ENCODE results near the gene MAST4.

MAST4 gene

GRCh38 chr5:66874004-66874403 lies 277.8 kb downstream of the MAST4 start:
- no peak for TF ChIP-seq CTCF (IDR thresholded peaks at IDR 0.05; ENCODE audit: control extremely low read depth, extremely low read depth, low read depth, missing control alignments)
- DNase-seq (ENCODE audit: extremely low spot score) = no peak
- ChIA-PET CTCF (interaction anchor here (1.2 to 1.9 kb wide), 7 partner anchors 9 to 565 kb away, joined by 3 to 7 read pairs (median 4); no protein-coding TSS in a partner anchor), POLR2A (no interaction called here)

- no peak for TF ChIP-seq CTCF (IDR thresholded peaks at IDR 0.05; ENCODE audit: control extremely low read depth, extremely low read depth, low read depth, missing control alignments)
- ChIA-PET CTCF (no interaction called here), POLR2A (no interaction called here)
- DNase-seq (ENCODE audit: extremely low spot score) = no peak
Measured at GRCh38 chr5:66875315-66875714, 279.1 kb downstream of the MAST4 start.

GRCh38 chr5:66876266-66876807 lies 280.1 kb downstream of the MAST4 start:
- TF ChIP-seq CTCF (IDR thresholded peaks at IDR 0.05; ENCODE audit: control extremely low read depth, extremely low read depth, low read depth, missing control alignments) = no peak
- no peak for DNase-seq (ENCODE audit: extremely low spot score)
- POLR2A ChIA-PET = no interaction called here
- CTCF ChIA-PET = no interaction called here

DNA sequence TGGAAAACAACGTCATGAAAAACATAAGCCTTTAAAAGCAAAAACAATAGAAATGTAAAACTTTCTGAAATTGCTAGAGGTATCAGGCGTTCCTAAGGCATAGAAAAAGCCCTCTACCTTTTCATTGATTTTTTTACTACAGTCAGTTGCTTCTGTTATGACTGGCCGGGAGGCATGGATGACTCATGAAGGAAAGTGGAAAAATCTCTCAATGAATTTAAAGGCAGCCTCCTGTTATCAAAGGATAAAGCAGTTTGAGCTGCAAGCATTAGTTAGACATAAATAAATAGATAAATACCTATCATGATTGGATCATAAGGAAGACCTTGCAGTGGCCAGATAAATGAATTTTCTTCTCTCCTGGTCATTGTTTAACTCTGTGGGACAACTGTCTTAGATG lies 281.6 kb downstream of the MAST4 start:
- CTCF ChIA-PET = no interaction called here

GRCh38 chr5:66880401-66880800 lies 284.2 kb downstream of the MAST4 start:
- no peak for DNase-seq (ENCODE audit: extremely low spot score)
- no peak for TF ChIP-seq CTCF (IDR thresholded peaks at IDR 0.05; ENCODE audit: control extremely low read depth, extremely low read depth, low read depth, missing control alignments)
- ChIA-PET CTCF (interaction anchor here (1.0 kb wide), 1 partner anchor 9 kb away, joined by 4 read pairs; no protein-coding TSS in a partner anchor), POLR2A (no interaction called here)

More for the DNA sequence above, 281.6 kb downstream of the MAST4 start:
- POLR2A ChIA-PET = no interaction called here
- DNase-seq (ENCODE audit: extremely low spot score) = no peak
- TF ChIP-seq CTCF (IDR thresholded peaks at IDR 0.05; ENCODE audit: control extremely low read depth, extremely low read depth, low read depth, missing control alignments) = no peak

DNA sequence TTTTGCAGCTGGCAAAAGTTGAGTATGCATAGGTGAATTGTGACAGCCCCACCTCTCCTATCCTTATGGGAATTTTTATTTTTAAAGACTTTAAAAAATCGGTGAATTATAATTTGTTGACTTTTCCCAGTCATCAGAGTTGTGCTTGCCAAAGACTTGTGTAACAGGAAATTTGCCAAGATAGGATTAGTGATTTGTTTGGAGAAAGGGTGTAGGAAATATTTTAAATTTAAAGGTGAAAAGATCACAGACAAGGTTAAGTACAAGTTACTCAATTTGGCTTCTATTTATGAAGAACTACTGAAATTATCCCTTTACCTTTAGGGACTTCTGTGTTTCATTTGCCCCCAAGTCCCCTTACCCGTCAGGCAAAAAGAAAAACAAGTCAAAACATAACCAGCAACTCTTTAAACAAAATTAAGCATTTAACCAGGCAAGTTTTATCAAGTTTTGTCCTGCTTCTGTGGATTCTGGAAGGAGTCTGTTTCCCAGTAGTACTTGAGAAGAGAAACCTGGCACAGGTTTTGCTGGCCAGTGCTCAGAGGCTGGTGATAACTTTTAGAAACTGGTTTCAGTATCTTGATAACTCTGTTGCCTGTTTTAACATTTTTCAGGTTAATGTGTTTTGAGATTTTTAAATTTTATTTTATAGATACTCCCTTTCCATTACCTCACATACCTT lies 285.4 kb downstream of the MAST4 start:
- TF ChIP-seq CTCF (IDR thresholded peaks at IDR 0.05; ENCODE audit: control extremely low read depth, extremely low read depth, low read depth, missing control alignments) = no peak
- DNase-seq (ENCODE audit: extremely low spot score) = no peak
- ChIA-PET CTCF (no interaction called here), POLR2A (no interaction called here)
